Measurements from ENCODE around the gene TXNDC17.
A peak's percentile ranks its signal among the peaks of the same experiment; 100 is the strongest.

DNA sequence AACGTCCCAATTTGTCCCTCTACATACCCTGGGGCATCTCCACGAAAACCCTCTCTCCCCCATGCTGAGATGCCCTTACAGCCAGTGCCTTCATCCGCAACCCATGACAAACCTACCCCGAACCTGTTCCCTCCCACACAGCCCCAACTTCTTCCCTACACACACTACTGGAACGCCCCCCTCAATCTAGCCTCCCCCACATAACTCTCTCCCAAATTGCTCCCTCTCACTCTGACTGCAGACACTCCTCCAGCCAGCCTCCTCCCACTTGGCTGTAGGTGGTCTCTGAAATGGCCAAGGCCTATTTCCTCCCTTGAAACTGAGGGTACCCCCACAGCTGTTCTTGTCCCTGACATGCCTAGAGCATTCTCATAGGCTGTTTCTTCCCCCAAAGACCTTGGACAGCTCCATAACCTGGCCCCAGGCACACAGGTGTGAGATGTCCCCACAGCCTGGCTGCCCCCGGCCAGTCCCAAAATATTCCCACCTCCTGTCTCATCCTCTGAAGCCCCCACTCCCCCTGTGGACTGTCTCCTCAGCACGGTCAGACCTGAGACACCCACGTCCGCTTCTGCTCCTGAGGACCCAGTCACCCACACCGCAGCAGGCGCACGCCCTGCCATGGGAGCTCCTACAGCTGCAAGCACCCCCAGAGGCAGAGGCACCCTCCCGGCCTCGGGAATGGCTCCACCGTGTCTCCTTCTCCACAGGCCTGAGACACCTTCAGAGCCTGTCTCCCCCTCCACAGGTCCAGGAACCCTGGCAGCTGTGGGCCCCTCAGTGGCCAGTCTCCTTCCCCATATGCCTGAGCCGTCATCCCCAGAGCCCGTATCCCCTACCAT is 4.0 kb upstream of the TXNDC17 start:
- TF ChIP-seq, protein P1, sequence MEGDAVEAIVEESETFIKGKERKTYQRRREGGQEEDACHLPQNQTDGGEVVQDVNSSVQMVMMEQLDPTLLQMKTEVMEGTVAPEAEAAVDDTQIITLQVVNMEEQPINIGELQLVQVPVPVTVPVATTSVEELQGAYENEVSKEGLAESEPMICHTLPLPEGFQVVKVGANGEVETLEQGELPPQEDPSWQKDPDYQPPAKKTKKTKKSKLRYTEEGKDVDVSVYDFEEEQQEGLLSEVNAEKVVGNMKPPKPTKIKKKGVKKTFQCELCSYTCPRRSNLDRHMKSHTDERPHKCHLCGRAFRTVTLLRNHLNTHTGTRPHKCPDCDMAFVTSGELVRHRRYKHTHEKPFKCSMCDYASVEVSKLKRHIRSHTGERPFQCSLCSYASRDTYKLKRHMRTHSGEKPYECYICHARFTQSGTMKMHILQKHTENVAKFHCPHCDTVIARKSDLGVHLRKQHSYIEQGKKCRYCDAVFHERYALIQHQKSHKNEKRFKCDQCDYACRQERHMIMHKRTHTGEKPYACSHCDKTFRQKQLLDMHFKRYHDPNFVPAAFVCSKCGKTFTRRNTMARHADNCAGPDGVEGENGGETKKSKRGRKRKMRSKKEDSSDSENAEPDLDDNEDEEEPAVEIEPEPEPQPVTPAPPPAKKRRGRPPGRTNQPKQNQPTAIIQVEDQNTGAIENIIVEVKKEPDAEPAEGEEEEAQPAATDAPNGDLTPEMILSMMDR (tag by site-specific recombination; IDR thresholded peaks at IDR 0.05), result no peak
- TF ChIP-seq SALL2 (tag by site-specific recombination; IDR thresholded peaks at IDR 0.05; ENCODE audit: borderline replicate concordance) (no peak), ZNF140 (tag by site-specific recombination; IDR thresholded peaks at IDR 0.05) (no peak), ZNF560 (tag by site-specific recombination; IDR thresholded peaks at IDR 0.05; ENCODE audit: borderline replicate concordance) (no peak)
- TF ChIP-seq, protein P2, sequence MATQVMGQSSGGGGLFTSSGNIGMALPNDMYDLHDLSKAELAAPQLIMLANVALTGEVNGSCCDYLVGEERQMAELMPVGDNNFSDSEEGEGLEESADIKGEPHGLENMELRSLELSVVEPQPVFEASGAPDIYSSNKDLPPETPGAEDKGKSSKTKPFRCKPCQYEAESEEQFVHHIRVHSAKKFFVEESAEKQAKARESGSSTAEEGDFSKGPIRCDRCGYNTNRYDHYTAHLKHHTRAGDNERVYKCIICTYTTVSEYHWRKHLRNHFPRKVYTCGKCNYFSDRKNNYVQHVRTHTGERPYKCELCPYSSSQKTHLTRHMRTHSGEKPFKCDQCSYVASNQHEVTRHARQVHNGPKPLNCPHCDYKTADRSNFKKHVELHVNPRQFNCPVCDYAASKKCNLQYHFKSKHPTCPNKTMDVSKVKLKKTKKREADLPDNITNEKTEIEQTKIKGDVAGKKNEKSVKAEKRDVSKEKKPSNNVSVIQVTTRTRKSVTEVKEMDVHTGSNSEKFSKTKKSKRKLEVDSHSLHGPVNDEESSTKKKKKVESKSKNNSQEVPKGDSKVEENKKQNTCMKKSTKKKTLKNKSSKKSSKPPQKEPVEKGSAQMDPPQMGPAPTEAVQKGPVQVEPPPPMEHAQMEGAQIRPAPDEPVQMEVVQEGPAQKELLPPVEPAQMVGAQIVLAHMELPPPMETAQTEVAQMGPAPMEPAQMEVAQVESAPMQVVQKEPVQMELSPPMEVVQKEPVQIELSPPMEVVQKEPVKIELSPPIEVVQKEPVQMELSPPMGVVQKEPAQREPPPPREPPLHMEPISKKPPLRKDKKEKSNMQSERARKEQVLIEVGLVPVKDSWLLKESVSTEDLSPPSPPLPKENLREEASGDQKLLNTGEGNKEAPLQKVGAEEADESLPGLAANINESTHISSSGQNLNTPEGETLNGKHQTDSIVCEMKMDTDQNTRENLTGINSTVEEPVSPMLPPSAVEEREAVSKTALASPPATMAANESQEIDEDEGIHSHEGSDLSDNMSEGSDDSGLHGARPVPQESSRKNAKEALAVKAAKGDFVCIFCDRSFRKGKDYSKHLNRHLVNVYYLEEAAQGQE (tag by site-specific recombination; IDR thresholded peaks at IDR 0.05), result peak; percentile 86
- TF ChIP-seq, protein P3, sequence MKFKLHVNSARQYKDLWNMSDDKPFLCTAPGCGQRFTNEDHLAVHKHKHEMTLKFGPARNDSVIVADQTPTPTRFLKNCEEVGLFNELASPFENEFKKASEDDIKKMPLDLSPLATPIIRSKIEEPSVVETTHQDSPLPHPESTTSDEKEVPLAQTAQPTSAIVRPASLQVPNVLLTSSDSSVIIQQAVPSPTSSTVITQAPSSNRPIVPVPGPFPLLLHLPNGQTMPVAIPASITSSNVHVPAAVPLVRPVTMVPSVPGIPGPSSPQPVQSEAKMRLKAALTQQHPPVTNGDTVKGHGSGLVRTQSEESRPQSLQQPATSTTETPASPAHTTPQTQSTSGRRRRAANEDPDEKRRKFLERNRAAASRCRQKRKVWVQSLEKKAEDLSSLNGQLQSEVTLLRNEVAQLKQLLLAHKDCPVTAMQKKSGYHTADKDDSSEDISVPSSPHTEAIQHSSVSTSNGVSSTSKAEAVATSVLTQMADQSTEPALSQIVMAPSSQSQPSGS (tag by site-specific recombination; IDR thresholded peaks at IDR 0.05; ENCODE audit: low read depth), result no peak
- TF ChIP-seq, protein P4, sequence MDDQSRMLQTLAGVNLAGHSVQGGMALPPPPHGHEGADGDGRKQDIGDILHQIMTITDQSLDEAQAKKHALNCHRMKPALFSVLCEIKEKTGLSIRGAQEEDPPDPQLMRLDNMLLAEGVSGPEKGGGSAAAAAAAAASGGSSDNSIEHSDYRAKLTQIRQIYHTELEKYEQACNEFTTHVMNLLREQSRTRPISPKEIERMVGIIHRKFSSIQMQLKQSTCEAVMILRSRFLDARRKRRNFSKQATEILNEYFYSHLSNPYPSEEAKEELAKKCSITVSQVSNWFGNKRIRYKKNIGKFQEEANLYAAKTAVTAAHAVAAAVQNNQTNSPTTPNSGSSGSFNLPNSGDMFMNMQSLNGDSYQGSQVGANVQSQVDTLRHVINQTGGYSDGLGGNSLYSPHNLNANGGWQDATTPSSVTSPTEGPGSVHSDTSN (CRISPR knock-in tag; IDR thresholded peaks at IDR 0.05), result no peak
